HG02852 (cell line): ENCODE data around the gene SERHL2.
A peak's percentile ranks its signal among the peaks of the same experiment; 100 is the strongest.
"Not testable (repeated sequence)": the region's sequence is repeated elsewhere in the genome, so short reads cannot be mapped to it uniquely, and the experiment has no call there.

Source experiments
- ATAC-seq: cut with Tn5 transposase; IDR thresholded peaks from one replicate; pipeline ENCODE4 v1.9.1; 2021; ENCODE audit warnings: mild to moderate bottlenecking, moderate library complexity; ENCODE audit not compliant: unreplicated experiment

The SERHL2 gene

DNA sequence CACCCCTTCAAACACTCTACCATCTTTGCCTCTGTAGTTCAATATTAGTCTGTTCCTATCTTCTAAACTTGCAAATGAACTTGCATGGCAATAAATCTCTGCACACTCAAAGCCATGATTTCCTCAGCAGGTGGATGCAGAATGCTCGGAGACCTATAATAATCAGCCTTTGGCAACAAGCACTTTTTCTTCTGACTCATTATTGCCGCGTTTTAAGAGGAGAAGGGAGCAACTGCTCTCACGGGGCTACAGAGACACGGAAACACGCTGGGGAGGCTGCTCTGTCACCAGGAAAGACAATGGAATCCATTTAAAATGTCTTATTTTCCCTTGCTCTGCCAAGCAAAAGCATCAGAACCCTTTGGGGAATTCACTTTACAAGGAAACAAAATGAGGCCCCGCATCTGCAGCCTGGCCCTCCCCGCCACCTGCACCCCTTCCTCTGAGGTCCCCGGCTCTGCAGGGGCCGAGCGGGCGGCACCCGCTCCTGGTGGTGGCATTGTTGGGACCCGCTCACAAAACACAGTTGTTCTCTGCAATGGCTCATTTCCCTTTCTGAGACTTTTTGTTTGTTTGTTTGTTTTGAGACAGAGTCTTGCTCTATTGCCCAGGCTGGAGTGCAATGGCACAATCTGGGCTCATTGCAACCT, 18.5 kb upstream of the SERHL2 start:
- ATAC-seq, result not testable (repeated sequence)

- ATAC-seq, result no peak
Observed at GRCh38 chr22:42536166-42536565, 17.6 kb upstream of the SERHL2 start.

GRCh38 chr22:42536634-42537033, 17.1 kb upstream of the SERHL2 start:
- not testable (repeated sequence) for ATAC-seq

GRCh38 chr22:42537199-42537831, 16.4 kb upstream of the SERHL2 start:
- ATAC-seq, result peak; percentile 52

GRCh38 chr22:42539236-42539771, 14.5 kb upstream of the SERHL2 start:
- not testable (repeated sequence) for ATAC-seq

GRCh38 chr22:42544686-42545085, 9.1 kb upstream of the SERHL2 start:
- ATAC-seq, result no peak

- no peak for ATAC-seq
Observed at GRCh38 chr22:42547562-42547961, 6.2 kb upstream of the SERHL2 start.

DNA sequence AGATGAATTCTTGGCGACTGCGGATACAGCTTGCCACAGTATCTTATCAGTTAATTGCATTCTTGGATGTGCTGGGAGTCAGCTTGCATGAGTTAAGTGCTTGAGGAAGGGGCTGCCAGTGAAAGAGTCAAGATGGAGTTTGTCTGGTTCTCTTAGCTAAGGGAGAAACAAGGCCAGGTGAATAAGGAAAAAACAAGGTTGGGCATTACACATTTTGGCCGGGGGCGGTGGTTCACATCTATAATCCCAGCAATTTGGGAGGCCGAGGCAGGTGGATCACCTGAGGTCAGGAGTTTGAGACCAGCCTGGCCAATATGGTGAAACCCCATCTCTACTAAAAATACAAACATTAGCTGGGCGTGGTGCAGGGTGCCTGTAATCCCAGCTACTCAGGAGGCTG, 5.6 kb upstream of the SERHL2 start:
- not testable (repeated sequence) for ATAC-seq

GRCh38 chr22:42548597-42549330, 5.0 kb upstream of the SERHL2 start:
- ATAC-seq, result no peak

- ATAC-seq, result no peak
Observed at GRCh38 chr22:42549331-42550060, 4.3 kb upstream of the SERHL2 start.

DNA sequence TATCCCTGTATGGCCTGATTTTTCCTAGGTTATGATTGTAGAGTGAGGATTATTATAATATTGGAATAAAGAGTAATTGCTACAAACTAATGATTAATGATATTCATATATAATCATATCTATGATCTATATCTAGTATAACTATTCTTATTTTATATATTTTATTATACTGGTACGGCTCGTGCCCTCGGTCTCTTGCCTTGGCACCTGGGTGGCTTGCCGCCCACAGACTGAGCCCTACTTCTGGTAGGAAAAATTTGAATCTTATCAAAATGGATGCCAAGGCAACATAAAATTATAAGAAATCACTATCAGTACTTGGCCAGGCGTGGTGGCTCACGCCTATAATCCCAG, 1.5 kb upstream of the SERHL2 start:
- ATAC-seq, result not testable (repeated sequence)

- no peak for ATAC-seq
Observed at GRCh38 chr22:42560381-42560780, 6.6 kb downstream of the SERHL2 start.

GRCh38 chr22:42560781-42561180, 7.0 kb downstream of the SERHL2 start:
- no peak for ATAC-seq

- no peak for ATAC-seq
Observed at GRCh38 chr22:42561856-42562255, 8.1 kb downstream of the SERHL2 start.

DNA sequence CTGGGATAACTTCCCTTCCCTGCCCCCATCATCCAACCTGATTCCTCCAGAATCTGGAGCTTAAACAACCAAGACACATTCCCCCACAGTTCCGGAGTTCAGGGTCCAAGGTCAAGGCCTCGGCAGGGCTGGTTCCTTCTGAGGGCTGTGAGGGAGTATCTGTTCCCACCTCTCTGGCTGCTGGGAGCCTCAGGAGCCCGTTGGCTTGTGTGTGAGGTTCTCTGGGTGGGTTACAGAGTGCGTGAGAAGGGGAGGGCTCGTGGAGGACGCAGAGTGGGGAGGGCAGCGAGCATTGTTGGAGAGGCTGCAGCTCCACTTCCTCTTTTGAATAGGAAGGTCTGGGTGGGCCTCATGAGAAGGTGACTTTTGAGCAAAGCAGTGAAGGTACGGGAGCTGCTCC, 8.5 kb downstream of the SERHL2 start:
- ATAC-seq, result no peak

GRCh38 chr22:42562684-42563083, 8.9 kb downstream of the SERHL2 start:
- no peak for ATAC-seq

DNA sequence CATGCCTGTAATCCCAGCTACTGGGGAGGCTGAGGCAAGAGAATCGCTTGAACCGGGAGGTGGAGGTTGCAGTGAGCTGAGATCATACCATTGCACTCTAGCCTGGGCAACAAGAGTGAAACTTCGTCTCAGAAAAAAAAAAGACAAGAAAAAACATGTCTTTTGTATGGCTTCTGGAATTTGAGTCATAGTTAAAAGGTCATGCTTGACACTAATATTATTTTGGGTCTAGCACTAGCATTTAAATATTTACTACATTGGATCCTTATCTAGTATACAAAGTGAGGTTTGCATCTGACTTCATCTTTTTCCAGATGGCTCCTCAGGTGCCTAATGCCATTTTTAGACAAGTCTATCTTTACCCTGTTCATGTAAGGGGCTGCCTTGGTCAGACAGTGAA, 10.2 kb downstream of the SERHL2 start:
- not testable (repeated sequence) for ATAC-seq

DNA sequence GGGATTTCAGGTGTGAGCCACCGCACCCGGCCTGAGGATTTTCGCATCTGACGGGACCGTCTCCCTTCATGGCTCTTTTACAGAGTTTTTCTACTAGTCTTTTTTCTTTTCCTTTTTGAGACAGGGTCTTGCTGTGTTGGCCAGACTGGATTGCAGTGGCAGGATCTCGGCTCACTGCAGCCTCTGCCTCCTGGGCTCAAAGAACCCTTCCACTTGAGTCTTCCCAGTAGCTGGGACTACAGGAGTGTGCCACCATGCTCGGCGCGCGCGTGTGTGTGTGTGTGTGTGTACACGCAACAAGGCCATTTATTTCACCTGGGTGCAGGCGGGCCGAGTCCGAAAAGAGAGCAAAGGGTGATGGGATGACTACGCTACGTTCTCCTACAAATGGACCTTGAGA, 10.9 kb downstream of the SERHL2 start:
- ATAC-seq, result no peak

GRCh38 chr22:42565956-42566355, 12.2 kb downstream of the SERHL2 start:
- no peak for ATAC-seq

- ATAC-seq, result not testable (repeated sequence)
Observed at GRCh38 chr22:42567950-42568349, 14.2 kb downstream of the SERHL2 start.

- ATAC-seq, result not testable (repeated sequence)
Observed at GRCh38 chr22:42570580-42570979, 16.8 kb downstream of the SERHL2 start.
